K562 (cell line): ENCODE results near the gene POLR1A. TPM values are rescaled to one million over a fixed set of nuclear protein-coding genes. Genes with fewer than 3 reads are reported as not detected.
A peak's percentile ranks its signal among the peaks of the same experiment; 100 is the strongest.

Experiments used
- ATAC-seq: fragments of 200-7000 bp; cut with Tn5 transposase; 3 replicates; pipeline ENCODE4 v1.9.1; 2020; ENCODE audit warnings: moderate library complexity
- BruUV-seq: library from RNA; stranded (reverse); fragments of 400-500 nt; replicated peaks from 2 replicates; lab custom pipeline; 2021; lab: Mats Ljungman, UMichigan
- CTCF ChIA-PET: fragments of 300-600 bp; formaldehyde crosslinking; extraction: SDS; loops from one replicate; lab custom pipeline; 2021; ENCODE audit warnings: low intra/inter-chr PET ratio; lab: Yijun Ruan, JAX
- POLR2A ChIA-PET: fragments of 300-600, 350-650 bp; sonication (Branson Sonifier 250); formaldehyde crosslinking; extraction: SDS; loops from one replicate; lab custom pipeline; 2021; ENCODE audit warnings: antibody characterized with exemption, inconsistent platforms; lab: Yijun Ruan, JAX
- DNase-seq, 4 experiments: peaks; one replicate each; pipeline versions ENCODE4 v3.0.0 to v3.0.0-alpha.2; 2011 to 2018; ENCODE audit warnings: low spot score in 3 of 4, mixed read lengths in 3 of 4; ENCODE audit errors: extremely low read depth in 1 of 4
- FAIRE-seq: peaks from 2 replicates; lab custom pipeline; 2011; peaks lifted over from hg19 to GRCh38; lab: Jason Lieb, UNC
- H2AFZ ChIP-seq: 2 replicates; pipeline ENCODE4 v1.6.0; 2011; ENCODE audit warnings: low read depth, low read length, control low read depth, inconsistent platforms
- H3K27ac ChIP-seq: fragments of 200-600 bp; 3 replicates; pipeline ENCODE4 v1.8.0; 2011; ENCODE audit warnings: low read depth, mild to moderate bottlenecking, control low read depth, inconsistent platforms, low read length, moderate library complexity, mixed read lengths; ENCODE audit errors: extremely low read depth
- H3K27me3 ChIP-seq, 2 experiments: fragments of 300-600 bp in 1 of 2; 2 replicates in 1 of 2; 3 replicates in 1 of 2; pipeline versions ENCODE4 v1.6.0 to v1.8.0; 2011; ENCODE audit warnings: inconsistent platforms in 2 of 2, low read length in 2 of 2, mild to moderate bottlenecking in 1 of 2, mixed read lengths in 1 of 2, moderate library complexity in 1 of 2; ENCODE audit not compliant: control insufficient read depth in 2 of 2, insufficient read depth in 2 of 2
- H3K36me3 ChIP-seq: fragments of 300-600 bp; 3 replicates; pipeline ENCODE4 v1.8.0; 2011; ENCODE audit warnings: mild to moderate bottlenecking, low read length, inconsistent platforms; ENCODE audit not compliant: control insufficient read depth, insufficient read depth
- H3K4me1 ChIP-seq, 2 experiments: fragments of 200-600 bp in 1 of 2; replicated peaks in 1 of 2; 2 replicates in 1 of 2; 3 replicates in 1 of 2; pipeline versions ENCODE4 v1.5.1 to v1.8.0; 2011; ENCODE audit warnings: inconsistent platforms in 2 of 2, low read length in 2 of 2, mild to moderate bottlenecking in 1 of 2, mixed read lengths in 1 of 2, moderate library complexity in 1 of 2; ENCODE audit not compliant: control insufficient read depth in 2 of 2, insufficient read depth in 2 of 2
- H3K4me2 ChIP-seq: 2 replicates; pipeline ENCODE4 v1.6.1; 2011; ENCODE audit warnings: low read length, control low read depth, inconsistent platforms, mixed read lengths; ENCODE audit not compliant: insufficient read depth
- H3K4me3 ChIP-seq: fragments of 200-600 bp; sonication (generic), shearing (Covaris generic); 2 replicates; pipeline ENCODE4 v1.5.1; 2016; ENCODE audit warnings: control low read depth, inconsistent platforms
- H3K79me2 ChIP-seq: fragments of 200-600 bp; 3 replicates; pipeline ENCODE4 v1.8.0; 2011; ENCODE audit warnings: low read length, inconsistent platforms; ENCODE audit not compliant: control insufficient read depth, insufficient read depth
- H3K9ac ChIP-seq, 2 experiments: 2 replicates each; pipeline versions ENCODE4 v1.6.0 to v1.6.1; 2011; ENCODE audit warnings: low read depth in 2 of 2, low read length in 2 of 2, control low read depth in 1 of 2, inconsistent platforms in 1 of 2, mild to moderate bottlenecking in 1 of 2, mixed read lengths in 1 of 2; ENCODE audit not compliant: insufficient read depth in 1 of 2
- H3K9me1 ChIP-seq: one replicate; pipeline ENCODE4 v1.6.0; 2011; ENCODE audit warnings: inconsistent platforms, mild to moderate bottlenecking, low read length, moderate library complexity; ENCODE audit not compliant: control insufficient read depth, insufficient read depth
- H3K9me3 ChIP-seq: replicated peaks from 2 replicates; pipeline ENCODE4 v1.5.1; 2011; ENCODE audit warnings: low read depth, low read length, inconsistent platforms; ENCODE audit not compliant: control insufficient read depth, insufficient read depth
- H4K20me1 ChIP-seq: replicated peaks from 2 replicates; pipeline ENCODE4 v1.6.1; 2011; ENCODE audit warnings: low read length, inconsistent platforms, mixed read lengths; ENCODE audit not compliant: control insufficient read depth, insufficient read depth
- BRD9 ChIP-seq: fragments of 450-650 bp; IDR thresholded peaks from 2 replicates; pipeline ENCODE4 v1.6.1; 2018; ENCODE audit warnings: low read depth; ENCODE audit not compliant: partially characterized antibody
- GATAD2A ChIP-seq: fragments of 450-650 bp; IDR thresholded peaks from 2 replicates; pipeline ENCODE4 v1.6.1; 2017
- JUND ChIP-seq, 2 experiments: IDR thresholded peaks; 2 replicates in 1 of 2; 3 replicates in 1 of 2; pipeline ENCODE4 v1.6.1; 2011; ENCODE audit warnings: borderline replicate concordance in 2 of 2, low read depth in 2 of 2, low read length in 2 of 2, improper control_type of control experiment in 1 of 2, missing biosample characterization in 1 of 2, missing genetic modification characterization in 1 of 2, missing genetic modification reagents in 1 of 2
- KDM2B ChIP-seq: fragments of 250-450 bp; sonication (Bioruptor Pico); IDR thresholded peaks from 2 replicates; pipeline ENCODE4 v1.8.0; 2021; ENCODE audit warnings: mild to moderate bottlenecking, moderate library complexity
- MEF2A ChIP-seq: IDR thresholded peaks from 2 replicates; pipeline ENCODE4 v1.6.1; 2011; ENCODE audit warnings: low read depth, mild to moderate bottlenecking, low read length, moderate library complexity; ENCODE audit not compliant: control insufficient read depth
- MYNN ChIP-seq, 2 experiments: sonication (generic); formaldehyde crosslinking in 1 of 2; IDR thresholded peaks; 2 replicates each; pipeline versions ENCODE4 v1.5.0 to v1.6.1; 2016 to 2020; ENCODE audit warnings: antibody characterized with exemption in 1 of 2, missing genetic modification reagents in 1 of 2
- NCOA2 ChIP-seq, 2 experiments: fragments of 450-650 bp; IDR thresholded peaks; 2 replicates each; pipeline ENCODE4 v1.6.1; 2018; ENCODE audit warnings: mild to moderate bottlenecking in 2 of 2, moderate library complexity in 1 of 2; ENCODE audit not compliant: partially characterized antibody in 2 of 2
- POLR2A ChIP-seq: fragments of 450-650 bp; conservative IDR thresholded peaks from 2 replicates; pipeline ENCODE4 v1.6.1; 2016
- POLR2B ChIP-seq: fragments of 450-650 bp; IDR thresholded peaks from 2 replicates; pipeline ENCODE4 v1.6.1; 2018; ENCODE audit warnings: low read depth; ENCODE audit not compliant: partially characterized antibody
- ZFPM2 ChIP-seq: fragments of 250-450 bp; sonication (Bioruptor Pico); IDR thresholded peaks from 2 replicates; pipeline ENCODE4 v1.5.1; 2022; ENCODE audit warnings: mild to moderate bottlenecking
- ZNF668 ChIP-seq: fragments of 250-450 bp; sonication (Bioruptor Pico); IDR thresholded peaks from 2 replicates; pipeline ENCODE4 v1.8.0; 2022; ENCODE audit warnings: mild to moderate bottlenecking, inconsistent platforms
- ZNF79 ChIP-seq: fragments of 250-450 bp; sonication (Bioruptor Pico); IDR thresholded peaks from 2 replicates; pipeline ENCODE4 v1.4.0; 2020; ENCODE audit warnings: low read depth, mild to moderate bottlenecking, moderate library complexity
- WGBS: fragments of 100-300 bp; shearing (Covaris generic); methylation state at CpG from one replicate; pipeline ENCODE4 v1.1.6; 2016; ENCODE audit warnings: low coverage, mixed read lengths; ENCODE audit not compliant: insufficient coverage; ENCODE audit errors: missing lambda C conversion rate; 5-methylcytosine and 5-hydroxymethylcytosine counted together
- in situ Hi-C: fragments of 300-500 bp; cut with MboI; formaldehyde crosslinking; loops from 4 replicates; pipeline ENCODE4 v1.15.0; 2018; ENCODE audit warnings: inconsistent platforms, mixed read lengths
- intact Hi-C: fragments of 100-400 bp; cut with micrococcal nuclease; formaldehyde crosslinking; loops from 2 replicates; pipeline ENCODE4 v1.14.2; 2022
- polyA plus RNA-seq, 8 experiments: library from polyadenylated mRNA; depleted of rRNA in 4 of 8; stranded (reverse) in 5 of 8; unstranded in 3 of 8; fragments of >200 nt; fragmentation: Nextera tagmentation in 2 of 8; fragmentation: Illumina TruSeq in 1 of 8; extraction: Ambion mirVana in 2 of 8; extraction: Trizol in 1 of 8; gene quantifications; 2 replicates each; pipeline versions ENCODE4 v1.2.1 to v1.2.3, GENCODE V29; 2011 to 2014; ENCODE audit warnings: inconsistent platforms in 1 of 8, missing spikeins in 1 of 8
- total RNA-seq, 7 experiments: library from RNA; depleted of rRNA in 6 of 7; stranded (reverse); fragments of >200 nt in 6 of 7; fragmentation: Illumina TruSeq in 2 of 7; extraction: Trizol in 2 of 7; gene quantifications; 2 replicates each; pipeline versions ENCODE4 v1.2.1 to v1.2.3, GENCODE V29; 2011 to 2021; ENCODE audit warnings: low replicate concordance in 1 of 7
- TF ChIP-seq, protein P1 (sequence below): fragments of 250-450 bp; sonication (Bioruptor Pico); IDR thresholded peaks from 2 replicates; pipeline ENCODE4 v1.9.0; 2021; ENCODE audit warnings: mild to moderate bottlenecking, inconsistent platforms
- TF ChIP-seq, protein P2 (sequence below), 2 experiments: fragments of 450-650 bp; IDR thresholded peaks; 2 replicates each; pipeline ENCODE4 v1.6.1; 2016
- TF ChIP-seq, protein P3 (sequence below): fragments of 150-350 bp; conservative IDR thresholded peaks from 2 replicates; pipeline ENCODE4 v1.6.1; 2014; ENCODE audit warnings: low read length
- TF ChIP-seq, protein P4 (sequence below): fragments of 250-450 bp; sonication (Bioruptor Pico); IDR thresholded peaks from 2 replicates; pipeline ENCODE4 v1.8.0; 2021; ENCODE audit warnings: borderline replicate concordance, mild to moderate bottlenecking, moderate library complexity; ENCODE audit not compliant: poor library complexity, severe bottlenecking

POLR1A gene
- total and polyA plus RNA-seq, 9 of the 15 experiments (the other 6 are each of a cell fraction or from before 2014, with no cell fraction given), result 3.0 to 72.1 (median 21.8) TPM

DNA sequence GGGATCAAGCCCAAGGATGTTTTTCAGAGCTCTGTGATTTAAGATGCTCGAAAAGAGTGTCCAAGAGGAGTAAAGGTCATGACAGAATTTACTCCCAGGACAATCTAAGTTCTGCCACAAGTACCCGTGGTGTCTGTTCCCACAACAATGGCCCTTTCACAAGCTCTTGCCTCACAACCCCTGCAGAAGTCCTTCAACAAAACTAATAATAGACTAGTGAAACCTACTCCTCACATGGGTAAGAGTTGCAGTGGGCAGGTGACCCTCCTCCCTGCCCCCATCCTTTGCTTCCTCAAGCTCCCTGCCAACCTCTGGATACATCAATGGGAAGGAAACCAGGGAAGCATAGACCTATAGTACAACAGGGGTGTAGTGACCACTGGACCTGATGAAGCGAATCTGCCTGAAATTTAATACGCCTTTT is 35.3 kb upstream of the POLR1A start:
- DNase-seq (no peak), ATAC-seq (peak; percentile 32), FAIRE-seq (no peak)
- WGBS, result 71% methylated on average over 4 of the region's 4 CpGs
- Histone ChIP-seq H2AFZ (no peak overlapping the region), H3K4me3 (no peak overlapping the region), H3K9me3 (no peaks in the 10 kb centered on the region), H3K9ac (no peak overlapping the region), H3K9me1 (no peaks in the 10 kb centered on the region), H4K20me1 (no peaks in the 10 kb centered on the region), H3K36me3 (peaks cover 95% of the 10 kb centered on the region), H3K79me2 (no peaks in the 10 kb centered on the region), H3K27me3 (no peaks in the 10 kb centered on the region), H3K4me2 (no peak overlapping the region), H3K4me1 (no peaks in the 10 kb centered on the region), H3K27ac (no peak overlapping the region)
- intact Hi-C loops (no loop called here), in situ Hi-C loops (no loop called here)
- BruUV-seq, result TSS peak; percentile 7
- ChIA-PET POLR2A (interaction anchor here (0.8 kb wide), 1 partner anchor 27 kb away, joined by 3 read pairs; no protein-coding TSS in a partner anchor), CTCF (no interaction called here)
- no peak for TF ChIP-seq MEF2A
- TF ChIP-seq, protein P1, sequence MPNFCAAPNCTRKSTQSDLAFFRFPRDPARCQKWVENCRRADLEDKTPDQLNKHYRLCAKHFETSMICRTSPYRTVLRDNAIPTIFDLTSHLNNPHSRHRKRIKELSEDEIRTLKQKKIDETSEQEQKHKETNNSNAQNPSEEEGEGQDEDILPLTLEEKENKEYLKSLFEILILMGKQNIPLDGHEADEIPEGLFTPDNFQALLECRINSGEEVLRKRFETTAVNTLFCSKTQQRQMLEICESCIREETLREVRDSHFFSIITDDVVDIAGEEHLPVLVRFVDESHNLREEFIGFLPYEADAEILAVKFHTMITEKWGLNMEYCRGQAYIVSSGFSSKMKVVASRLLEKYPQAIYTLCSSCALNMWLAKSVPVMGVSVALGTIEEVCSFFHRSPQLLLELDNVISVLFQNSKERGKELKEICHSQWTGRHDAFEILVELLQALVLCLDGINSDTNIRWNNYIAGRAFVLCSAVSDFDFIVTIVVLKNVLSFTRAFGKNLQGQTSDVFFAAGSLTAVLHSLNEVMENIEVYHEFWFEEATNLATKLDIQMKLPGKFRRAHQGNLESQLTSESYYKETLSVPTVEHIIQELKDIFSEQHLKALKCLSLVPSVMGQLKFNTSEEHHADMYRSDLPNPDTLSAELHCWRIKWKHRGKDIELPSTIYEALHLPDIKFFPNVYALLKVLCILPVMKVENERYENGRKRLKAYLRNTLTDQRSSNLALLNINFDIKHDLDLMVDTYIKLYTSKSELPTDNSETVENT (CRISPR knock-in tag), result no peak
- peak; percentile 29; the same call in 1 of the 2 replicates for TF ChIP-seq MYNN (IDR thresholded peaks at IDR 0.05)
- TF ChIP-seq MYNN (CRISPR knock-in tag; IDR thresholded peaks at IDR 0.05), result no peak
- peak; percentile 36 for TF ChIP-seq POLR2B
- TF ChIP-seq ZNF668 (CRISPR knock-in tag), result no peak
- TF ChIP-seq, protein P2, sequence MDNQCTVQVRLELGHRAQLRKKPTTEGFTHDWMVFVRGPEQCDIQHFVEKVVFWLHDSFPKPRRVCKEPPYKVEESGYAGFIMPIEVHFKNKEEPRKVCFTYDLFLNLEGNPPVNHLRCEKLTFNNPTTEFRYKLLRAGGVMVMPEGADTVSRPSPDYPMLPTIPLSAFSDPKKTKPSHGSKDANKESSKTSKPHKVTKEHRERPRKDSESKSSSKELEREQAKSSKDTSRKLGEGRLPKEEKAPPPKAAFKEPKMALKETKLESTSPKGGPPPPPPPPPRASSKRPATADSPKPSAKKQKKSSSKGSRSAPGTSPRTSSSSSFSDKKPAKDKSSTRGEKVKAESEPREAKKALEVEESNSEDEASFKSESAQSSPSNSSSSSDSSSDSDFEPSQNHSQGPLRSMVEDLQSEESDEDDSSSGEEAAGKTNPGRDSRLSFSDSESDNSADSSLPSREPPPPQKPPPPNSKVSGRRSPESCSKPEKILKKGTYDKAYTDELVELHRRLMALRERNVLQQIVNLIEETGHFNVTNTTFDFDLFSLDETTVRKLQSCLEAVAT (IDR thresholded peaks at IDR 0.05), result no peak
- TF ChIP-seq, protein P3, sequence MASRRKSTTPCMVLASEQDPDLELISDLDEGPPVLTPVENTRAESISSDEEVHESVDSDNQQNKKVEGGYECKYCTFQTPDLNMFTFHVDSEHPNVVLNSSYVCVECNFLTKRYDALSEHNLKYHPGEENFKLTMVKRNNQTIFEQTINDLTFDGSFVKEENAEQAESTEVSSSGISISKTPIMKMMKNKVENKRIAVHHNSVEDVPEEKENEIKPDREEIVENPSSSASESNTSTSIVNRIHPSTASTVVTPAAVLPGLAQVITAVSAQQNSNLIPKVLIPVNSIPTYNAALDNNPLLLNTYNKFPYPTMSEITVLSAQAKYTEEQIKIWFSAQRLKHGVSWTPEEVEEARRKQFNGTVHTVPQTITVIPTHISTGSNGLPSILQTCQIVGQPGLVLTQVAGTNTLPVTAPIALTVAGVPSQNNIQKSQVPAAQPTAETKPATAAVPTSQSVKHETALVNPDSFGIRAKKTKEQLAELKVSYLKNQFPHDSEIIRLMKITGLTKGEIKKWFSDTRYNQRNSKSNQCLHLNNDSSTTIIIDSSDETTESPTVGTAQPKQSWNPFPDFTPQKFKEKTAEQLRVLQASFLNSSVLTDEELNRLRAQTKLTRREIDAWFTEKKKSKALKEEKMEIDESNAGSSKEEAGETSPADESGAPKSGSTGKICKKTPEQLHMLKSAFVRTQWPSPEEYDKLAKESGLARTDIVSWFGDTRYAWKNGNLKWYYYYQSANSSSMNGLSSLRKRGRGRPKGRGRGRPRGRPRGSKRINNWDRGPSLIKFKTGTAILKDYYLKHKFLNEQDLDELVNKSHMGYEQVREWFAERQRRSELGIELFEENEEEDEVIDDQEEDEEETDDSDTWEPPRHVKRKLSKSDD, result no peak
- TF ChIP-seq BRD9, result no peak
- TF ChIP-seq ZNF79 (CRISPR knock-in tag), result no peak
- TF ChIP-seq, protein P4, sequence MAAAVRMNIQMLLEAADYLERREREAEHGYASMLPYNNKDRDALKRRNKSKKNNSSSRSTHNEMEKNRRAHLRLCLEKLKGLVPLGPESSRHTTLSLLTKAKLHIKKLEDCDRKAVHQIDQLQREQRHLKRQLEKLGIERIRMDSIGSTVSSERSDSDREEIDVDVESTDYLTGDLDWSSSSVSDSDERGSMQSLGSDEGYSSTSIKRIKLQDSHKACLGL, result no peak
- TF ChIP-seq ZFPM2 (CRISPR knock-in tag), result no peak
- TF ChIP-seq POLR2A, result peak; percentile 17; the same call in 1 of the 2 replicates
- TF ChIP-seq NCOA2 (IDR thresholded peaks at IDR 0.05; ENCODE audit: partially characterized antibody in 2 of 2), result no peak
- TF ChIP-seq JUND (IDR thresholded peaks at IDR 0.05; ENCODE audit: borderline replicate concordance, low read depth, low read length), result no peak
- TF ChIP-seq JUND (tag; IDR thresholded peaks at IDR 0.05; ENCODE audit: borderline replicate concordance, low read depth, low read length), result no peak
- TF ChIP-seq KDM2B (CRISPR knock-in tag), result no peak
- no peak for TF ChIP-seq GATAD2A
